K562 (cell line): Measurements from ENCODE around the gene PRSS22. TPM values are rescaled to one million over a fixed set of nuclear protein-coding genes. Genes with fewer than 3 reads are reported as not detected.

ENCODE experiments used
- ARID4B ChIP-seq: sonication (generic); formaldehyde crosslinking; IDR thresholded peaks from 2 replicates; pipeline ENCODE4 v1.8.0; 2022; ENCODE audit warnings: mild to moderate bottlenecking, missing genetic modification reagents
- BACH1 ChIP-seq: fragments of 200-800 bp; sonication (Bioruptor generic); IDR thresholded peaks from 2 replicates; pipeline ENCODE4 v1.6.1; 2016; ENCODE audit warnings: missing genetic modification characterization, missing compliant biosample characterization
- BDP1 ChIP-seq: IDR thresholded peaks from 3 replicates; pipeline ENCODE4 v1.6.1; 2011; ENCODE audit not compliant: insufficient read length, insufficient read depth
- CREB3 ChIP-seq: fragments of 450-650 bp; conservative IDR thresholded peaks from 2 replicates; pipeline ENCODE4 v1.6.1; 2016; ENCODE audit warnings: missing genetic modification characterization, low read depth, mild to moderate bottlenecking, missing compliant biosample characterization, moderate library complexity
- EHMT2 ChIP-seq: fragments of 450-650 bp; IDR thresholded peaks from 2 replicates; pipeline ENCODE4 v1.6.1; 2018; ENCODE audit warnings: antibody characterized with exemption
- FOXJ3 ChIP-seq: sonication (generic); formaldehyde crosslinking; IDR thresholded peaks from 2 replicates; pipeline ENCODE4 v1.4.0; 2020; ENCODE audit warnings: mild to moderate bottlenecking, missing genetic modification reagents
- GTF3C2 ChIP-seq: IDR thresholded peaks from 3 replicates; pipeline ENCODE4 v1.6.1; 2011; ENCODE audit warnings: borderline replicate concordance, mild to moderate bottlenecking, moderate library complexity; ENCODE audit not compliant: insufficient read length; ENCODE audit errors: extremely low read depth
- HMG20A ChIP-seq: fragments of 450-650 bp; formaldehyde crosslinking; conservative IDR thresholded peaks from 2 replicates; pipeline ENCODE4 v1.4.0; 2020; ENCODE audit warnings: mild to moderate bottlenecking, mixed read lengths
- HNRNPUL1 ChIP-seq: fragments of 200-400 bp; formaldehyde crosslinking; IDR thresholded peaks from 2 replicates; pipeline ENCODE4 v1.6.1; 2017; ENCODE audit warnings: low read length
- MCM2 ChIP-seq: fragments of 450-650 bp; IDR thresholded peaks from 2 replicates; pipeline ENCODE4 v1.6.1; 2017; ENCODE audit warnings: low read depth, mild to moderate bottlenecking
- MTA3 ChIP-seq: fragments of 450-650 bp; formaldehyde crosslinking; IDR thresholded peaks from 2 replicates; pipeline ENCODE4 v1.6.1; 2017; ENCODE audit warnings: mild to moderate bottlenecking, borderline replicate concordance
- NCOA1 ChIP-seq: fragments of 450-650 bp; IDR thresholded peaks from 2 replicates; pipeline ENCODE4 v1.6.1; 2016; ENCODE audit warnings: low read depth
- NFE2 ChIP-seq: IDR thresholded peaks from 2 replicates; pipeline ENCODE4 v1.6.1; 2014; ENCODE audit warnings: antibody characterized with exemption, low read depth
- NR3C1 ChIP-seq: sonication (generic); formaldehyde crosslinking; IDR thresholded peaks from 2 replicates; pipeline ENCODE4 v1.8.1; 2022; ENCODE audit warnings: missing genetic modification reagents
- ZBTB5 ChIP-seq: fragments of 450-650 bp; IDR thresholded peaks from 2 replicates; pipeline ENCODE4 v1.6.1; 2017; ENCODE audit warnings: antibody characterized with exemption
- ZNF561 ChIP-seq: fragments of 450-650 bp; formaldehyde crosslinking; conservative IDR thresholded peaks from 2 replicates; pipeline ENCODE4 v1.4.0; 2020; ENCODE audit warnings: mild to moderate bottlenecking, moderate library complexity
- ZNF586 ChIP-seq: fragments of 450-650 bp; formaldehyde crosslinking; conservative IDR thresholded peaks from 2 replicates; pipeline ENCODE4 v1.4.0; 2020; ENCODE audit warnings: mild to moderate bottlenecking, moderate library complexity
- ZNF766 ChIP-seq: fragments of 200-800 bp; sonication (Bioruptor generic); conservative IDR thresholded peaks from 2 replicates; pipeline ENCODE4 v1.6.1; 2016; ENCODE audit warnings: missing genetic modification characterization, missing compliant biosample characterization
- polyA plus RNA-seq, 8 experiments: library from polyadenylated mRNA; depleted of rRNA in 4 of 8; stranded (reverse) in 5 of 8; unstranded in 3 of 8; fragments of >200 nt; fragmentation: Nextera tagmentation in 2 of 8; fragmentation: Illumina TruSeq in 1 of 8; extraction: Ambion mirVana in 2 of 8; extraction: Trizol in 1 of 8; gene quantifications; 2 replicates each; pipeline versions ENCODE4 v1.2.1 to v1.2.3, GENCODE V29; 2011 to 2014; ENCODE audit warnings: inconsistent platforms in 1 of 8, missing spikeins in 1 of 8
- total RNA-seq, 7 experiments: library from RNA; depleted of rRNA in 6 of 7; stranded (reverse); fragments of >200 nt in 6 of 7; fragmentation: Illumina TruSeq in 2 of 7; extraction: Trizol in 2 of 7; gene quantifications; 2 replicates each; pipeline versions ENCODE4 v1.2.1 to v1.2.3, GENCODE V29; 2011 to 2021; ENCODE audit warnings: low replicate concordance in 1 of 7

PRSS22 gene
- total and polyA plus RNA-seq, 9 of the 15 experiments (the other 6 are each of a cell fraction or from before 2014, with no cell fraction given), result 0.13 to 0.42 TPM; not detected in 7

GRCh38 chr16:2867987-2868789 lies 10.2 kb upstream of the PRSS22 start (continued):
- TF ChIP-seq GTF3C2 (peak; percentile 3), MCM2 (no peak), NCOA1 (peak; percentile 6; the same call in 1 of the 2 replicates), ZBTB5 (no peak), CREB3 (peak; percentile 92), ZNF586 (CRISPR knock-in tag) (no peak), NFE2 (peak; percentile 58), HNRNPUL1 (no peak), ZNF766 (CRISPR knock-in tag) (peak; percentile 84), BDP1 (no peak), EHMT2 (peak; percentile 92), FOXJ3 (CRISPR knock-in tag) (no peak), HMG20A (no peak), BACH1 (tag) (peak; percentile 87; the same call in 1 of the 2 replicates), ARID4B (peak; percentile 86), NR3C1 (CRISPR knock-in tag) (no peak), MTA3 (no peak; the same call in 1 of the 2 replicates), ZNF561 (CRISPR knock-in tag) (no peak)
